Gastroesophageal sphincter (tissue), 4 donors: Measurements from ENCODE around the gene TUSC2. TPM values are rescaled to one million over a fixed set of nuclear protein-coding genes. Genes with fewer than 3 reads are reported as not detected.
A peak's percentile ranks its signal among the peaks of the same experiment; 100 is the strongest.

Experiments
- ATAC-seq: fragments of 150-250 bp; one replicate; pipeline ENCODE4 v1.9.1; 2016; ENCODE audit warnings: mild to moderate bottlenecking, moderate library complexity
- H3K27ac ChIP-seq, 4 donors: fragments of 200-600 bp; sonication (generic) in 3 of 4; 1 replicate in 3 of 4; 2 replicates in 1 of 4; pipeline ENCODE4 v1.5.1; 2016 to 2019
- H3K27me3 ChIP-seq: fragments of 200-600 bp; sonication (generic); one replicate; pipeline ENCODE4 v1.5.1; 2019
- H3K36me3 ChIP-seq, 2 donors: fragments of 200-600 bp; sonication (generic); one replicate each; pipeline ENCODE4 v1.5.1; 2019; ENCODE audit warnings: control low read depth in 1 of 2
- H3K4me1 ChIP-seq, 3 donors: fragments of 200-600 bp; sonication (generic); 1 replicate in 2 of 3; 2 replicates in 1 of 3; pipeline ENCODE4 v1.5.1; 2016 to 2019; ENCODE audit warnings: control low read depth in 2 of 3
- H3K4me3 ChIP-seq, 2 donors: fragments of 200-600 bp; sonication (generic); one replicate each; pipeline ENCODE4 v1.5.1; 2019; ENCODE audit warnings: mild to moderate bottlenecking in 1 of 2, moderate library complexity in 1 of 2
- H3K9me3 ChIP-seq, 3 donors: fragments of 200-600 bp; sonication (generic); one replicate each; pipeline ENCODE4 v1.5.1; 2017 to 2019; ENCODE audit warnings: control low read depth in 2 of 3
- CTCF ChIP-seq, 4 experiments: fragments of 200-600 bp in 2 of 4; fragments of 450-650 bp in 2 of 4; sonication (generic) in 1 of 4; IDR thresholded peaks; one replicate each; pipeline ENCODE4 v1.5.1; 2017 to 2019; ENCODE audit warnings: antibody characterized with exemption in 4 of 4, mild to moderate bottlenecking in 2 of 4, moderate library complexity in 2 of 4
- EP300 ChIP-seq: sonication (generic); formaldehyde crosslinking; IDR thresholded peaks from one replicate; pipeline ENCODE4 v1.6.1; 2017; ENCODE audit warnings: antibody characterized with exemption, mild to moderate bottlenecking
- POLR2A ChIP-seq, 2 donors: fragments of 450-650 bp; IDR thresholded peaks; one replicate each; pipeline ENCODE4 v1.6.1; 2017; ENCODE audit warnings: antibody characterized with exemption in 2 of 2, mild to moderate bottlenecking in 2 of 2, moderate library complexity in 1 of 2
- POLR2AphosphoS5 ChIP-seq: sonication (generic); formaldehyde crosslinking; IDR thresholded peaks from one replicate; pipeline ENCODE4 v1.6.1; 2017; ENCODE audit warnings: antibody characterized with exemption
- WGBS, 2 donors: methylation state at CpG; one replicate each; pipeline ENCODE4 v1.1.5; 2018; ENCODE audit warnings: low coverage in 1 of 2; 5-methylcytosine and 5-hydroxymethylcytosine counted together
- total RNA-seq, 4 donors: library from RNA; depleted of rRNA; stranded (reverse); fragments of >200 nt; gene quantifications; one replicate each; pipeline ENCODE4 v1.1.0, GENCODE V29; 2016

Gene TUSC2
- total RNA-seq, 4 donors from 2014 or later, result 23.8 to 36.2 (median 31.3) TPM

GRCh38 chr3:50354850-50355249, 26.8 kb upstream of the TUSC2 start:
- Histone ChIP-seq H3K27ac (no peak overlapping the region), H3K4me1 (peaks cover 4 to 85% (median 43%) of the 10 kb centered on the region in 3 donors), H3K4me3 (no peak overlapping the region), H3K36me3 (peaks cover 0 to 50% of the 10 kb centered on the region in 2 donors), H3K27me3 (no peaks in the 10 kb centered on the region), H3K9me3 (no peaks in the 10 kb centered on the region)
- no peak for ATAC-seq
- WGBS, 2 donors, result 60 to 63% methylated on average over 1 to 2 of the region's 7 CpGs
- no peak for TF ChIP-seq POLR2AphosphoS5

GRCh38 chr3:50354186-50354764, 26.3 kb upstream of the TUSC2 start:
- WGBS, 2 donors, result 72 to 79% methylated on average over 5 of the region's 5 CpGs
- Histone ChIP-seq H3K9me3 (no peaks in the 10 kb centered on the region), H3K36me3 (peaks cover 0 to 51% of the 10 kb centered on the region in 2 donors), H3K27me3 (no peaks in the 10 kb centered on the region), H3K4me3 (no peak overlapping the region), H3K27ac (no peak overlapping the region), H3K4me1 (peaks cover 4 to 88% (median 48%) of the 10 kb centered on the region in 3 donors)
- no peak for TF ChIP-seq CTCF (IDR thresholded peaks at IDR 0.05)
- TF ChIP-seq POLR2AphosphoS5, result no peak
- no peak for TF ChIP-seq POLR2A (IDR thresholded peaks at IDR 0.05)
- TF ChIP-seq EP300, result no peak
- ATAC-seq, result no peak

GRCh38 chr3:50353245-50354004, 25.4 kb upstream of the TUSC2 start:
- Histone ChIP-seq H3K36me3 (peaks cover 0 to 59% of the 10 kb centered on the region in 2 donors), H3K4me1 (peaks cover 4 to 91% (median 50%) of the 10 kb centered on the region in 3 donors), H3K27ac (no peak overlapping the region), H3K4me3 (no peak overlapping the region), H3K27me3 (no peaks in the 10 kb centered on the region), H3K9me3 (no peaks in the 10 kb centered on the region)
- TF ChIP-seq CTCF (IDR thresholded peaks at IDR 0.05) (no peak), POLR2AphosphoS5 (peak; percentile 4)
- 29% methylated on average over 1 of the region's 12 CpGs; no CpG with 5 or more reads in 1 of the 2 donors for WGBS, 2 donors
- no peak for ATAC-seq

- Histone ChIP-seq H3K27me3 (no peaks in the 10 kb centered on the region), H3K27ac (peak overlapping the region in 1 of 4 donors; percentile 94), H3K4me3 (no peak overlapping the region), H3K4me1 (peaks cover 1 to 88% (median 44%) of the 10 kb centered on the region in 3 donors), H3K9me3 (no peaks in the 10 kb centered on the region), H3K36me3 (peaks cover 0 to 64% of the 10 kb centered on the region in 2 donors)
- ATAC-seq, result no peak
- WGBS, 2 donors, result 21% methylated on average over 2 of the region's 2 CpGs; no CpG with 5 or more reads in 1 of the 2 donors
- TF ChIP-seq POLR2AphosphoS5, result no peak
- TF ChIP-seq POLR2A (IDR thresholded peaks at IDR 0.05), result no peak
- TF ChIP-seq CTCF (IDR thresholded peaks at IDR 0.05), result no peak
- no peak for TF ChIP-seq EP300
These were observed 24.8 kb upstream of the TUSC2 start for GRCh38 chr3:50352781-50353180.

- ATAC-seq, result no peak
- Histone ChIP-seq H3K4me1 (peaks cover 0 to 85% (median 29%) of the 10 kb centered on the region in 3 donors), H3K27ac (peak overlapping the region in 3 of 4 donors; percentile 94 to 99 (median 95)), H3K4me3 (peak overlapping the region; percentile 50 to 75), H3K27me3 (no peaks in the 10 kb centered on the region), H3K36me3 (peaks cover 0 to 54% of the 10 kb centered on the region in 2 donors), H3K9me3 (no peaks in the 10 kb centered on the region)
- 38 to 63% methylated on average over 5 to 11 of the region's 11 CpGs for WGBS, 2 donors
- TF ChIP-seq EP300 (no peak), POLR2AphosphoS5 (peak; percentile 2)
These were observed 23.3 kb upstream of the TUSC2 start for GRCh38 chr3:50351323-50351697.
